Measurements from ENCODE around the gene CEP112. TPM values are rescaled to one million over a fixed set of nuclear protein-coding genes. Genes with fewer than 3 reads are reported as not detected.

CEP112 gene
- total RNA-seq, 1 experiment from 2014 or later, result 6.1 TPM

DNA sequence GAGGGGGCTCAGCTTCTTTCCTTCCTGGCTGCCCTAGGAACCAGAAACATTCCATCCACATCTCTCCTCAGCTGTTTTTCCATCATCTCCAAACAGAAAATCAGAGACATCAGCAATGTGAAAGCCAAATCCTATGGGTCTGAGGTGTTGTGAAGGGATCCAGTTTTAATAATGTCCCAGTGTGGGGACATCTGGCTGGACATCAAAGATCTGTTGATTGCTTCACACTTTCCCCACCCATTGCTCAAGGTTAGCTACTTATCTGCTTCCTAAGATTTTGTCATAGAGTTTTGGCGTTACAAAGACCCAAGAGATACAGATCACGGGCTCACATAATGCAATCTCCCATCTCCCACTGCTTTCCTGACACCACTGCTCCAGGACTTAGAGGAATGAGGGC, 582.6 kb downstream of the CEP112 start:
- Mint-ChIP-seq H3K4me3 (no peak overlapping the region), H3K36me3 (peaks cover 7% of the 10 kb centered on the region), H3K4me1 (peaks cover 4% of the 10 kb centered on the region; the same call in 1 of the 2 replicates), H3K27ac (no peak overlapping the region), H3K9me3 (peaks cover 13% of the 10 kb centered on the region), H3K27me3 (ENCODE audit: low read depth) (no peaks in the 10 kb centered on the region; the same call in 1 of the 2 replicates)
- ATAC-seq (no peak), DNase-seq (ENCODE audit: low spot score) (no peak)
- no peak for TF ChIP-seq CREM (CRISPR knock-in tag; IDR thresholded peaks at IDR 0.05)
- CTCF ChIA-PET, result no interaction called here
- POLR2A ChIA-PET, result interaction anchor here (0.6 kb wide), 1 partner anchor 61 kb away, joined by 4 read pairs; no protein-coding TSS in a partner anchor

DNA sequence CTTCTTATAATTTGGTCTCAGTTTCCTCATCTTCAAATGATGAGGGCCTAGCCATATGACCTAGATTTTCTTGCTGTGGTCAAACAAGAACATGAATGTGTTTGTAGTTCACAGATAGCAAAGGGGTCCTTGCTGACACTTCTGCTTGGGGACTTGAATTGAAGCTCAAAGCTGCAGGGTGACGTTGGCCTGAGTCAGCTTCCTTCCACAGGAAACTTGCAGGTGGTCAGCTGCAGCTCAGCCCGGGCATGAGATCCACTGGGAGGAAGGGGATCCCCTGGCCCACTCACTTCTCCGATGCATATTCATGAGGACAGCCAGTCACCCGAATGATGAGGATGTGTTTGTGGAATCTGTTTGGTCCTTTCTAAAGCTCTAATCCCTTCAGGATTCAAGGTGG, 587.9 kb downstream of the CEP112 start:
- H3K9me3 Mint-ChIP-seq, result no peaks in the 10 kb centered on the region; the same call in 1 of the 2 replicates
- peaks cover 17% of the 10 kb centered on the region for H3K4me1 Mint-ChIP-seq
- ChIA-PET CTCF (interaction anchor here (1.0 to 1.5 kb wide), 2 partner anchors 15 to 326 kb away, joined by 3 to 4 read pairs; no protein-coding TSS in a partner anchor), POLR2A (no interaction called here)
- TF ChIP-seq SP1 (CRISPR knock-in tag; conservative IDR thresholded peaks at IDR 0.05), result no peak
- TF ChIP-seq, protein P1, sequence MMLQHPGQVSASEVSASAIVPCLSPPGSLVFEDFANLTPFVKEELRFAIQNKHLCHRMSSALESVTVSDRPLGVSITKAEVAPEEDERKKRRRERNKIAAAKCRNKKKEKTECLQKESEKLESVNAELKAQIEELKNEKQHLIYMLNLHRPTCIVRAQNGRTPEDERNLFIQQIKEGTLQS (CRISPR knock-in tag; conservative IDR thresholded peaks at IDR 0.05), result no peak
- ATAC-seq, result no peak
- H3K36me3 Mint-ChIP-seq, result no peaks in the 10 kb centered on the region
- H3K27ac Mint-ChIP-seq, result no peak overlapping the region
- no peak for DNase-seq (ENCODE audit: low spot score)
- H3K27me3 Mint-ChIP-seq (ENCODE audit: low read depth), result no peaks in the 10 kb centered on the region; the same call in 1 of the 2 replicates
- H3K4me3 Mint-ChIP-seq, result no peak overlapping the region

DNA sequence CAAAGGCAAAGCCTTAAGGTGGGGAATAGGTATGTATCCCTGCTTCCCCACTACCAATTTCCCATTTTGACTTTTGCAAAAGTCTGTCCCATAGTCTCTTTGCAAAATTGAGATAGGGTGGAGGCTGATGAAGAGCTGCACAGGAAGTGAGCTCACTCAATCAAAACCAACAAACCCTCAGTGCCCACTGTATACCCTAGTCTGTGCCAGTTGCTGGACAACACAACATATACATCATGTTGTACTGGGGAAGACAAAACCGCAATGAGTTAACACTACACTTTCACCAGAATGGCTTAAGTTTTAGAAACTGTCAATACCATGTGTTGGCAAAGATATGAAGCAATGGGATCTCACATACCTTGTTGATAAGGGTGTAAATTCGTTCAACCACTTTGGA, 590.1 kb downstream of the CEP112 start:
- ChIA-PET POLR2A (no interaction called here), CTCF (interaction anchor here (0.7 to 1.1 kb wide), 2 partner anchors 10 to 192 kb away, joined by 6 to 7 read pairs; no protein-coding TSS in a partner anchor)
- H3K27ac Mint-ChIP-seq, result no peak overlapping the region
- TF ChIP-seq FOXK1 (CRISPR knock-in tag; IDR thresholded peaks at IDR 0.05) (no peak), ZNF138 (CRISPR knock-in tag; conservative IDR thresholded peaks at IDR 0.05) (no peak), OVOL2 (CRISPR knock-in tag; IDR thresholded peaks at IDR 0.05; ENCODE audit: borderline replicate concordance) (no peak), CBFB (CRISPR knock-in tag; IDR thresholded peaks at IDR 0.05; ENCODE audit: low read depth) (no peak), TEAD4 (CRISPR knock-in tag; IDR thresholded peaks at IDR 0.05) (no peak), ZBTB21 (CRISPR knock-in tag; IDR thresholded peaks at IDR 0.05; ENCODE audit: borderline replicate concordance) (no peak), GTF2I (CRISPR knock-in tag; conservative IDR thresholded peaks at IDR 0.05) (no peak), ELF4 (CRISPR knock-in tag; IDR thresholded peaks at IDR 0.05; ENCODE audit: low read depth) (no peak), FOXP1 (CRISPR knock-in tag; IDR thresholded peaks at IDR 0.05; ENCODE audit: borderline replicate concordance) (no peak), JAZF1 (CRISPR knock-in tag; IDR thresholded peaks at IDR 0.05) (no peak)
- TF ChIP-seq, protein P2, sequence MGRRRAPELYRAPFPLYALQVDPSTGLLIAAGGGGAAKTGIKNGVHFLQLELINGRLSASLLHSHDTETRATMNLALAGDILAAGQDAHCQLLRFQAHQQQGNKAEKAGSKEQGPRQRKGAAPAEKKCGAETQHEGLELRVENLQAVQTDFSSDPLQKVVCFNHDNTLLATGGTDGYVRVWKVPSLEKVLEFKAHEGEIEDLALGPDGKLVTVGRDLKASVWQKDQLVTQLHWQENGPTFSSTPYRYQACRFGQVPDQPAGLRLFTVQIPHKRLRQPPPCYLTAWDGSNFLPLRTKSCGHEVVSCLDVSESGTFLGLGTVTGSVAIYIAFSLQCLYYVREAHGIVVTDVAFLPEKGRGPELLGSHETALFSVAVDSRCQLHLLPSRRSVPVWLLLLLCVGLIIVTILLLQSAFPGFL (CRISPR knock-in tag; IDR thresholded peaks at IDR 0.05; ENCODE audit: borderline replicate concordance), result no peak
- TF ChIP-seq, protein P1 (CRISPR knock-in tag; conservative IDR thresholded peaks at IDR 0.05), result no peak
- TF ChIP-seq, protein P3, sequence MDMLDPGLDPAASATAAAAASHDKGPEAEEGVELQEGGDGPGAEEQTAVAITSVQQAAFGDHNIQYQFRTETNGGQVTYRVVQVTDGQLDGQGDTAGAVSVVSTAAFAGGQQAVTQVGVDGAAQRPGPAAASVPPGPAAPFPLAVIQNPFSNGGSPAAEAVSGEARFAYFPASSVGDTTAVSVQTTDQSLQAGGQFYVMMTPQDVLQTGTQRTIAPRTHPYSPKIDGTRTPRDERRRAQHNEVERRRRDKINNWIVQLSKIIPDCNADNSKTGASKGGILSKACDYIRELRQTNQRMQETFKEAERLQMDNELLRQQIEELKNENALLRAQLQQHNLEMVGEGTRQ (CRISPR knock-in tag; IDR thresholded peaks at IDR 0.05), result no peak
- TF ChIP-seq, protein P4, sequence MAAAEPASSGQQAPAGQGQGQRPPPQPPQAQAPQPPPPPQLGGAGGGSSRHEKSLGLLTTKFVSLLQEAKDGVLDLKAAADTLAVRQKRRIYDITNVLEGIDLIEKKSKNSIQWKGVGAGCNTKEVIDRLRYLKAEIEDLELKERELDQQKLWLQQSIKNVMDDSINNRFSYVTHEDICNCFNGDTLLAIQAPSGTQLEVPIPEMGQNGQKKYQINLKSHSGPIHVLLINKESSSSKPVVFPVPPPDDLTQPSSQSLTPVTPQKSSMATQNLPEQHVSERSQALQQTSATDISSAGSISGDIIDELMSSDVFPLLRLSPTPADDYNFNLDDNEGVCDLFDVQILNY (CRISPR knock-in tag; IDR thresholded peaks at IDR 0.05), result no peak
- TF ChIP-seq, protein P5, sequence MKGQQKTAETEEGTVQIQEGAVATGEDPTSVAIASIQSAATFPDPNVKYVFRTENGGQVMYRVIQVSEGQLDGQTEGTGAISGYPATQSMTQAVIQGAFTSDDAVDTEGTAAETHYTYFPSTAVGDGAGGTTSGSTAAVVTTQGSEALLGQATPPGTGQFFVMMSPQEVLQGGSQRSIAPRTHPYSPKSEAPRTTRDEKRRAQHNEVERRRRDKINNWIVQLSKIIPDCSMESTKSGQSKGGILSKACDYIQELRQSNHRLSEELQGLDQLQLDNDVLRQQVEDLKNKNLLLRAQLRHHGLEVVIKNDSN (CRISPR knock-in tag; IDR thresholded peaks at IDR 0.05), result no peak
- TF ChIP-seq, protein P6, sequence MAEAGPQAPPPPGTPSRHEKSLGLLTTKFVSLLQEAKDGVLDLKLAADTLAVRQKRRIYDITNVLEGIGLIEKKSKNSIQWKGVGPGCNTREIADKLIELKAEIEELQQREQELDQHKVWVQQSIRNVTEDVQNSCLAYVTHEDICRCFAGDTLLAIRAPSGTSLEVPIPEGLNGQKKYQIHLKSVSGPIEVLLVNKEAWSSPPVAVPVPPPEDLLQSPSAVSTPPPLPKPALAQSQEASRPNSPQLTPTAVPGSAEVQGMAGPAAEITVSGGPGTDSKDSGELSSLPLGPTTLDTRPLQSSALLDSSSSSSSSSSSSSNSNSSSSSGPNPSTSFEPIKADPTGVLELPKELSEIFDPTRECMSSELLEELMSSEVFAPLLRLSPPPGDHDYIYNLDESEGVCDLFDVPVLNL (CRISPR knock-in tag; IDR thresholded peaks at IDR 0.05; ENCODE audit: borderline replicate concordance, low read depth), result no peak
- TF ChIP-seq, protein P7, sequence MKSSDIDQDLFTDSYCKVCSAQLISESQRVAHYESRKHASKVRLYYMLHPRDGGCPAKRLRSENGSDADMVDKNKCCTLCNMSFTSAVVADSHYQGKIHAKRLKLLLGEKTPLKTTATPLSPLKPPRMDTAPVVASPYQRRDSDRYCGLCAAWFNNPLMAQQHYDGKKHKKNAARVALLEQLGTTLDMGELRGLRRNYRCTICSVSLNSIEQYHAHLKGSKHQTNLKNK (CRISPR knock-in tag; IDR thresholded peaks at IDR 0.05), result no peak
- TF ChIP-seq, protein P8, sequence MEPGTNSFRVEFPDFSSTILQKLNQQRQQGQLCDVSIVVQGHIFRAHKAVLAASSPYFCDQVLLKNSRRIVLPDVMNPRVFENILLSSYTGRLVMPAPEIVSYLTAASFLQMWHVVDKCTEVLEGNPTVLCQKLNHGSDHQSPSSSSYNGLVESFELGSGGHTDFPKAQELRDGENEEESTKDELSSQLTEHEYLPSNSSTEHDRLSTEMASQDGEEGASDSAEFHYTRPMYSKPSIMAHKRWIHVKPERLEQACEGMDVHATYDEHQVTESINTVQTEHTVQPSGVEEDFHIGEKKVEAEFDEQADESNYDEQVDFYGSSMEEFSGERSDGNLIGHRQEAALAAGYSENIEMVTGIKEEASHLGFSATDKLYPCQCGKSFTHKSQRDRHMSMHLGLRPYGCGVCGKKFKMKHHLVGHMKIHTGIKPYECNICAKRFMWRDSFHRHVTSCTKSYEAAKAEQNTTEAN (CRISPR knock-in tag; IDR thresholded peaks at IDR 0.05), result no peak
- ATAC-seq (no peak), DNase-seq (ENCODE audit: low spot score) (no peak)
- H3K9me3 Mint-ChIP-seq, result peaks cover 6% of the 10 kb centered on the region
- no peak overlapping the region for H3K4me3 Mint-ChIP-seq
- peaks cover 17% of the 10 kb centered on the region for H3K4me1 Mint-ChIP-seq
- no peaks in the 10 kb centered on the region for H3K36me3 Mint-ChIP-seq
- no peaks in the 10 kb centered on the region; the same call in 1 of the 2 replicates for H3K27me3 Mint-ChIP-seq (ENCODE audit: low read depth)

Measured in WTC11 (cell line).